ENCODE data around the gene CCSER2.

CCSER2 gene

GRCh38 chr10:84292502-84292901 is 35.9 kb upstream of the CCSER2 start:
- no peak for DNase-seq (ENCODE audit: extremely low spot score)
- TF ChIP-seq HDGF (IDR thresholded peaks at IDR 0.05; ENCODE audit: borderline replicate concordance), result no peak
- TF ChIP-seq L3MBTL2 (conservative IDR thresholded peaks at IDR 0.05), result no peak
- no peak for TF ChIP-seq FOXK2 (IDR thresholded peaks at IDR 0.05)
- TF ChIP-seq SP1 (IDR thresholded peaks at IDR 0.05), result no peak
- TF ChIP-seq LEF1 (IDR thresholded peaks at IDR 0.05; ENCODE audit: borderline replicate concordance), result no peak
- no peak for TF ChIP-seq ELF4 (IDR thresholded peaks at IDR 0.05)
- no peak for TF ChIP-seq TARDBP (IDR thresholded peaks at IDR 0.05)
- no peak for TF ChIP-seq SUZ12 (IDR thresholded peaks at IDR 0.05)
- TF ChIP-seq ZNF384 (IDR thresholded peaks at IDR 0.05), result no peak
- no peak for TF ChIP-seq CTBP1 (IDR thresholded peaks at IDR 0.05; ENCODE audit: borderline replicate concordance)
- no peak for TF ChIP-seq PKNOX1 (IDR thresholded peaks at IDR 0.05)
- no peak for TF ChIP-seq NFRKB (IDR thresholded peaks at IDR 0.05)
- TF ChIP-seq FOXM1 (IDR thresholded peaks at IDR 0.05; ENCODE audit: borderline replicate concordance), result no peak
- TF ChIP-seq ARNT (IDR thresholded peaks at IDR 0.05), result no peak
- no peak for TF ChIP-seq BHLHE40 (IDR thresholded peaks at IDR 0.05; ENCODE audit: borderline replicate concordance)
- TF ChIP-seq FOXA1 (IDR thresholded peaks at IDR 0.05), result no peak
- ChIA-PET CTCF (no interaction called here), POLR2A (interaction anchor here (0.7 kb wide), 1 partner anchor 26 kb away, joined by 3 read pairs; no protein-coding TSS in a partner anchor)

- CTCF ChIA-PET, result no interaction called here
- DNase-seq (ENCODE audit: extremely low spot score), result no peak
- TF ChIP-seq FOXA1 (IDR thresholded peaks at IDR 0.05), result no peak
- no peak for TF ChIP-seq TARDBP (IDR thresholded peaks at IDR 0.05)
- no peak for TF ChIP-seq PKNOX1 (IDR thresholded peaks at IDR 0.05)
- no peak for TF ChIP-seq SP1 (IDR thresholded peaks at IDR 0.05)
- no peak for TF ChIP-seq L3MBTL2 (conservative IDR thresholded peaks at IDR 0.05)
- no peak for TF ChIP-seq HDGF (IDR thresholded peaks at IDR 0.05; ENCODE audit: borderline replicate concordance)
- TF ChIP-seq ELF4 (IDR thresholded peaks at IDR 0.05), result no peak
- TF ChIP-seq ARNT (IDR thresholded peaks at IDR 0.05), result no peak
- no peak for TF ChIP-seq LEF1 (IDR thresholded peaks at IDR 0.05; ENCODE audit: borderline replicate concordance)
- TF ChIP-seq NFRKB (IDR thresholded peaks at IDR 0.05), result no peak
- TF ChIP-seq CTBP1 (IDR thresholded peaks at IDR 0.05; ENCODE audit: borderline replicate concordance), result no peak
- TF ChIP-seq BHLHE40 (IDR thresholded peaks at IDR 0.05; ENCODE audit: borderline replicate concordance), result no peak
- no peak for TF ChIP-seq SUZ12 (IDR thresholded peaks at IDR 0.05)
- no peak for TF ChIP-seq FOXM1 (IDR thresholded peaks at IDR 0.05; ENCODE audit: borderline replicate concordance)
- TF ChIP-seq FOXK2 (IDR thresholded peaks at IDR 0.05), result no peak
- TF ChIP-seq ZNF384 (IDR thresholded peaks at IDR 0.05), result no peak
- POLR2A ChIA-PET, result no interaction called here
Measured at GRCh38 chr10:84293171-84293570, 35.2 kb upstream of the CCSER2 start.

- ChIA-PET CTCF (interaction anchor here (0.9 kb wide), 1 partner anchor 26 kb away, joined by 3 read pairs; no protein-coding TSS in a partner anchor), POLR2A (no interaction called here)
- TF ChIP-seq ELF4 (IDR thresholded peaks at IDR 0.05), result no peak
- TF ChIP-seq FOXA1 (IDR thresholded peaks at IDR 0.05), result no peak
- TF ChIP-seq CTBP1 (IDR thresholded peaks at IDR 0.05; ENCODE audit: borderline replicate concordance), result no peak
- TF ChIP-seq LEF1 (IDR thresholded peaks at IDR 0.05; ENCODE audit: borderline replicate concordance), result no peak
- no peak for TF ChIP-seq SP1 (IDR thresholded peaks at IDR 0.05)
- TF ChIP-seq ZNF384 (IDR thresholded peaks at IDR 0.05), result no peak
- TF ChIP-seq SUZ12 (IDR thresholded peaks at IDR 0.05), result no peak
- TF ChIP-seq ARNT (IDR thresholded peaks at IDR 0.05), result no peak
- TF ChIP-seq PKNOX1 (IDR thresholded peaks at IDR 0.05), result no peak
- TF ChIP-seq FOXK2 (IDR thresholded peaks at IDR 0.05), result no peak
- TF ChIP-seq BHLHE40 (IDR thresholded peaks at IDR 0.05; ENCODE audit: borderline replicate concordance), result no peak
- no peak for TF ChIP-seq L3MBTL2 (conservative IDR thresholded peaks at IDR 0.05)
- TF ChIP-seq TARDBP (IDR thresholded peaks at IDR 0.05), result no peak
- no peak for TF ChIP-seq FOXM1 (IDR thresholded peaks at IDR 0.05; ENCODE audit: borderline replicate concordance)
- TF ChIP-seq HDGF (IDR thresholded peaks at IDR 0.05; ENCODE audit: borderline replicate concordance), result no peak
- TF ChIP-seq NFRKB (IDR thresholded peaks at IDR 0.05), result no peak
- DNase-seq (ENCODE audit: extremely low spot score), result no peak
Measured at GRCh38 chr10:84293574-84294016, 34.8 kb upstream of the CCSER2 start.

- no peak for DNase-seq (ENCODE audit: extremely low spot score)
- POLR2A ChIA-PET, result no interaction called here
- no peak for TF ChIP-seq NFRKB (IDR thresholded peaks at IDR 0.05)
- no peak for TF ChIP-seq ZNF384 (IDR thresholded peaks at IDR 0.05)
- no peak for TF ChIP-seq HDGF (IDR thresholded peaks at IDR 0.05; ENCODE audit: borderline replicate concordance)
- no peak for TF ChIP-seq TARDBP (IDR thresholded peaks at IDR 0.05)
- TF ChIP-seq SP1 (IDR thresholded peaks at IDR 0.05), result no peak
- no peak for TF ChIP-seq CTBP1 (IDR thresholded peaks at IDR 0.05; ENCODE audit: borderline replicate concordance)
- no peak for TF ChIP-seq FOXA1 (IDR thresholded peaks at IDR 0.05)
- no peak for TF ChIP-seq FOXM1 (IDR thresholded peaks at IDR 0.05; ENCODE audit: borderline replicate concordance)
- TF ChIP-seq LEF1 (IDR thresholded peaks at IDR 0.05; ENCODE audit: borderline replicate concordance), result no peak
- TF ChIP-seq ELF4 (IDR thresholded peaks at IDR 0.05), result no peak
- TF ChIP-seq PKNOX1 (IDR thresholded peaks at IDR 0.05), result no peak
- no peak for TF ChIP-seq BHLHE40 (IDR thresholded peaks at IDR 0.05; ENCODE audit: borderline replicate concordance)
- no peak for TF ChIP-seq ARNT (IDR thresholded peaks at IDR 0.05)
- no peak for TF ChIP-seq FOXK2 (IDR thresholded peaks at IDR 0.05)
- CTCF ChIA-PET, result no interaction called here
Measured at GRCh38 chr10:84294766-84295447, 33.5 kb upstream of the CCSER2 start.
